SHP77 treated with DMSO at 0.1 percent for 48 hours (cell line): ENCODE data around the gene MYO19.
A peak's percentile ranks its signal among the peaks of the same experiment; 100 is the strongest.

Source experiments
- DNase-seq: peaks from one replicate; lab custom pipeline; 2025; lab: John Stamatoyannopoulos, UW

MYO19 gene

GRCh38 chr17:36534840-36535668, at the start of gene MYO19, which contains the start of gene PIGW:
MYO19 (minus strand) TSS chr17:36534868; CDS start chr17:36532538, 2,330 bp downstream.
PIGW (plus strand) TSS chr17:36534987; CDS start chr17:36537102, 2,115 bp downstream.
- peak; percentile 79 for DNase-seq

GRCh38 chr17:36583787-36584186, 49.1 kb upstream of the MYO19 start:
- DNase-seq: no peak

- no peak for DNase-seq
Measured at GRCh38 chr17:36578671-36579070, 44.0 kb upstream of the MYO19 start.

GRCh38 chr17:36576793-36577192, 42.1 kb upstream of the MYO19 start:
- no peak for DNase-seq

GRCh38 chr17:36575028-36575427, 40.4 kb upstream of the MYO19 start:
- no peak for DNase-seq

- no peak for DNase-seq
Measured at GRCh38 chr17:36566081-36566480, 31.4 kb upstream of the MYO19 start.

GRCh38 chr17:36553459-36553858, 18.8 kb upstream of the MYO19 start:
- DNase-seq: no peak

GRCh38 chr17:36550491-36551417, 16.1 kb upstream of the MYO19 start:
- no peak for DNase-seq

GRCh38 chr17:36547776-36548175, 13.1 kb upstream of the MYO19 start:
- DNase-seq: no peak

GRCh38 chr17:36546418-36547093, 11.9 kb upstream of the MYO19 start:
- no peak for DNase-seq

- DNase-seq: peak; percentile 82
Measured at GRCh38 chr17:36545465-36546417, 11.1 kb upstream of the MYO19 start.

GRCh38 chr17:36545077-36545464, 10.4 kb upstream of the MYO19 start:
- no peak for DNase-seq

GRCh38 chr17:36544307-36545076, 9.8 kb upstream of the MYO19 start, which contains the start of gene GGNBP2:
GGNBP2 (plus strand) TSS chr17:36544919; CDS start chr17:36545725, 806 bp downstream.
- DNase-seq: peak; percentile 24

GRCh38 chr17:36544044-36544306, 9.3 kb upstream of the MYO19 start:
- peak; percentile 11 for DNase-seq

GRCh38 chr17:36542755-36543154, 8.1 kb upstream of the MYO19 start:
- no peak for DNase-seq

- no peak for DNase-seq
Measured at GRCh38 chr17:36540696-36541095, 6.0 kb upstream of the MYO19 start.

- no peak for DNase-seq
Measured at GRCh38 chr17:36535669-36536081, 1.0 kb upstream of the MYO19 start.

GRCh38 chr17:36533935-36534839, 481 bp downstream of the MYO19 start:
- peak; percentile 49 for DNase-seq

- DNase-seq: no peak
Measured at GRCh38 chr17:36532435-36532975, 2.2 kb downstream of the MYO19 start.
